NK-92 (cell line): Measurements from ENCODE around the gene GRIK1.

ENCODE experiments used
- DNase-seq: peaks from one replicate; lab custom pipeline; 2025; ENCODE audit not compliant: unreplicated experiment; lab: John Stamatoyannopoulos, UW

GRIK1 gene

DNA sequence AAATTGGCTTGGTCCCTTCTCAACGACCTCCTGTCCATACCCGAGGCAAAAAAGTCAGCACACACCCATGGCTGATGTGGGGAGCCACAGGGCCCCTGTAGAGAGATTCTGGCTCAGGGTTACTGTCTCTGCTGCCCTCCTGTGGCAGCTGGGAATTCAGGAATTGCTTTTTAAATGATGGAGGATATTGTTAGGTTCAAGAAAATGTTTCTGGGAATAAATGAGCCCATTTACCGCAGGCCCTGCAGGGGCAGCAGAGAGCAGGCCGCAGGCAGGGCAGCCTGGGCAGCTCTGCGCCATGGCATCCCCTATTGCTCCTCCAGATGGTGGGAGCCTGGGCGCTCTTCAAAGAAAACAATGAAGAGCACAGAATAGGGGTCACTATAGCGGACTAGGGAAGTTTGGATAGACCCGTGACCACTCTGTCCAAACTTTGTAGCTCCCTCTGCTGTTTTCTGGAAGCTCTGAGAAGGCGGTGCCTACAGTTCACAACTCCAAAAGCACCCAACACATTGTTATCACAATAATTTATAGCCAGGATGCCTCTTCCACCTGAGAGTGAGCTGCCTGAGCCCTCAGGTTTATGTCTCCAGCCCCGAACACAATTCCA lies 440.0 kb downstream of the GRIK1 start:
- no peak for DNase-seq

GRCh38 chr21:29499229-29499628 lies 440.6 kb downstream of the GRIK1 start:
- DNase-seq: no peak

GRCh38 chr21:29496337-29496736 lies 443.5 kb downstream of the GRIK1 start:
- no peak for DNase-seq

DNA sequence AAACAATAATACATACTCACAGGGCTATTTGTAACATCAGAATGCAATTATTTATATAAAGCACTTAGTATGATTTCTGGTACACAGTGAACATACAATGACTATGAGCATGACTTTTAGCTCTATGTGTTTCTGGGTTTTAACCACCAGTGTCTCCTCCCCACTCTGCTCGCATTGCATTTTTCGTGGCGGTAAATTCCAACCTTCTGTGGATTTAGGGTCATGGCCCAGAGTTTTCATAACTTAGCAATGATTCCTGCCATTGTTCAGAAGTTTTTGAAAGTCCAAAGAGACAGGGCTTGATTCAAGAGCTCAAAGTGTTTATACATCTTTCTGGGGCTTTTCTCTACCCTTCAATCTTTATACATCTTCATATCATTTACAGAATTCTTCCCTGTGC lies 449.8 kb downstream of the GRIK1 start:
- DNase-seq: no peak

DNA sequence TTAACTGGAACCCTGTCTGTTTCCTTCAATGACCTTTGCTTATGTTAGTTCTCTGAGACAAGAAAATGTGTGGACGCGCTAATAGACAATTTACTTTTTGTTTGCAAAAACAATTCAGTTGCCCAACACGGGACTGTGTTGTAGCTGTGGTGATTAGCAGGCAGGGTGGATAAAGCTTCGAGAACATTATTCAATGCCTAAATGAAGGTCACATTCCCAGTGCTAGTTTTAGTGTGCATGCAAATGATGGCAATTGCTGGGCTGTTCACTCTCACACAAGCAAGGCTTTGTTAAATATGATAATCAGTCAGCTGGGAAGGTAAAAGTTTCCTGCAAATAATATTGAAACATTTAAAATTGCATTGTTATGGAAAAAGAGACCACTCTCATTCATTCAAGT lies 452.6 kb downstream of the GRIK1 start:
- DNase-seq: no peak
